Measurements from ENCODE around the gene SHANK2.

Gene SHANK2

GRCh38 chr11:71252269-71252769 is at the start of gene SHANK2:
Gene SHANK2, minus strand, starts transcription at chr11:71252577. Its CDS starts 105,251 bp downstream, at chr11:71147326.
- no peak for DNase-seq

- no peak for DNase-seq
Observed at GRCh38 chr11:71301858-71302533, 49.6 kb upstream of the SHANK2 start.

- no peak for DNase-seq
Observed at GRCh38 chr11:71301046-71301857, 48.9 kb upstream of the SHANK2 start.

GRCh38 chr11:71300187-71300586 is 47.8 kb upstream of the SHANK2 start:
- no peak for DNase-seq

- no peak for DNase-seq
Observed at GRCh38 chr11:71298761-71299181, 46.4 kb upstream of the SHANK2 start.

- no peak for DNase-seq
Observed at GRCh38 chr11:71298016-71298550, 45.7 kb upstream of the SHANK2 start.

GRCh38 chr11:71294846-71295600 is 42.6 kb upstream of the SHANK2 start:
- DNase-seq, result no peak

- DNase-seq, result no peak
Observed at GRCh38 chr11:71293961-71294782, 41.8 kb upstream of the SHANK2 start.

- no peak for DNase-seq
Observed at GRCh38 chr11:71286701-71287643, 34.6 kb upstream of the SHANK2 start.

GRCh38 chr11:71285111-71285510 is 32.7 kb upstream of the SHANK2 start:
- DNase-seq, result no peak

- DNase-seq, result no peak
Observed at GRCh38 chr11:71284525-71285092, 32.2 kb upstream of the SHANK2 start.

GRCh38 chr11:71283971-71284441 is 31.6 kb upstream of the SHANK2 start:
- no peak for DNase-seq

- DNase-seq, result no peak
Observed at GRCh38 chr11:71282581-71283351, 30.4 kb upstream of the SHANK2 start.

GRCh38 chr11:71281831-71282230 is 29.5 kb upstream of the SHANK2 start:
- DNase-seq, result no peak

- DNase-seq, result no peak
Observed at GRCh38 chr11:71281204-71281603, 28.8 kb upstream of the SHANK2 start.

- no peak for DNase-seq
Observed at GRCh38 chr11:71279916-71280645, 27.7 kb upstream of the SHANK2 start.

- DNase-seq, result no peak
Observed at GRCh38 chr11:71272161-71272560, 19.8 kb upstream of the SHANK2 start.

- DNase-seq, result no peak
Observed at GRCh38 chr11:71269603-71270511, 17.5 kb upstream of the SHANK2 start.
